Mucosa of descending colon (tissue), 3 donors: ENCODE data around the gene GNPTAB. TPM values are rescaled to one million over a fixed set of nuclear protein-coding genes. Genes with fewer than 3 reads are reported as not detected.

ENCODE experiments used
- ATAC-seq: fragments of 200-7000 bp; cut with Tn5 transposase; one replicate; pipeline ENCODE4 v1.9.1; 2020; ENCODE audit warnings: mild to moderate bottlenecking, moderate library complexity
- DNase-seq, 3 donors: peaks; one replicate each; pipeline ENCODE4 v3.0.0-alpha.2; 2020
- H3K36me3 ChIP-seq: fragments of 200-600 bp; one replicate; pipeline ENCODE4 v1.8.0; 2021; ENCODE audit warnings: low read depth, mild to moderate bottlenecking
- H3K4me1 ChIP-seq: fragments of 200-600 bp; one replicate; pipeline ENCODE4 v1.8.0; 2021; ENCODE audit warnings: low read depth, mild to moderate bottlenecking
- H3K4me3 ChIP-seq: fragments of 200-600 bp; one replicate; pipeline ENCODE4 v1.8.0; 2021; ENCODE audit warnings: mild to moderate bottlenecking
- H3K9me3 ChIP-seq: fragments of 200-600 bp; one replicate; pipeline ENCODE4 v1.8.0; 2021; ENCODE audit warnings: mild to moderate bottlenecking
- CTCF ChIP-seq: fragments of 200-600 bp; IDR thresholded peaks from one replicate; pipeline ENCODE4 v1.8.0; 2022; ENCODE audit warnings: antibody characterized with exemption, mild to moderate bottlenecking
- intact Hi-C, 2 donors: fragments of 100-400 bp; cut with DNase I in 1 of 2; cut with micrococcal nuclease in 1 of 2; formaldehyde crosslinking; loops; one replicate each; pipeline versions ENCODE4 v1.11.0 to v1.11.1; 2022; cut with DNase I, micrococcal nuclease
- total RNA-seq, 3 donors: library from RNA; stranded (reverse); fragmentation: NEBNext Ultra II Directional in 2 of 3; extraction: Animal tissue kit (Norgen Biotek cat#: 25700) in 2 of 3; gene quantifications; one replicate each; pipeline versions ENCODE4 v1.2.1 to v1.2.4, GENCODE V29; 2021 to 2023
- donor health status: DM: no; HTN: no; CAD: no; lungs with moderate emphysema.
- donor health status: DM: no; HTN: no; CAD: no.
- donor health status: DM: no; HTN: yes; CAD: no.

The GNPTAB gene
- total RNA-seq, 3 donors from 2014 or later = 62.9 to 104 (median 88.9) TPM

GRCh38 chr12:101745481-101745880 lies 85.3 kb downstream of the GNPTAB start:
- TF ChIP-seq CTCF = no peak
- Histone ChIP-seq H3K4me1 (no peaks in the 10 kb centered on the region), H3K36me3 (peaks cover 5% of the 10 kb centered on the region), H3K4me3 (no peak overlapping the region), H3K9me3 (no peaks in the 10 kb centered on the region)
- intact Hi-C loops = no loop called here
- DNase-seq = no peak
- ATAC-seq = no peak

- H3K36me3 ChIP-seq = peaks cover 5% of the 10 kb centered on the region
- TF ChIP-seq CTCF = no peak
- intact Hi-C loops = no loop called here
- H3K9me3 ChIP-seq = no peaks in the 10 kb centered on the region
- no peaks in the 10 kb centered on the region for H3K4me1 ChIP-seq
- peak; percentile 79 for ATAC-seq
- peak in 1 of 3 donors; percentile 62 for DNase-seq
- no peak overlapping the region for H3K4me3 ChIP-seq
Observed at GRCh38 chr12:101743724-101744472, 86.9 kb downstream of the GNPTAB start.

- Histone ChIP-seq H3K36me3 (peaks cover 5% of the 10 kb centered on the region), H3K4me3 (no peak overlapping the region), H3K4me1 (no peaks in the 10 kb centered on the region), H3K9me3 (no peaks in the 10 kb centered on the region)
- no peak for TF ChIP-seq CTCF
- no peak for DNase-seq
- intact Hi-C loops = no loop called here
- ATAC-seq = no peak
Observed at GRCh38 chr12:101743242-101743641, 87.5 kb downstream of the GNPTAB start.

- H3K9me3 ChIP-seq = no peaks in the 10 kb centered on the region
- no peak for ATAC-seq
- no peak for TF ChIP-seq CTCF
- peaks cover 5% of the 10 kb centered on the region for H3K36me3 ChIP-seq
- H3K4me3 ChIP-seq = no peak overlapping the region
- no peak for DNase-seq
- intact Hi-C loops = no loop called here
- no peaks in the 10 kb centered on the region for H3K4me1 ChIP-seq
Observed at GRCh38 chr12:101740980-101741379, 89.8 kb downstream of the GNPTAB start.

GRCh38 chr12:101740566-101740965 lies 90.2 kb downstream of the GNPTAB start:
- intact Hi-C loops = no loop called here
- no peak for ATAC-seq
- Histone ChIP-seq H3K4me1 (no peaks in the 10 kb centered on the region), H3K4me3 (no peak overlapping the region), H3K9me3 (no peaks in the 10 kb centered on the region), H3K36me3 (peaks cover 5% of the 10 kb centered on the region)
- no peak for DNase-seq
- TF ChIP-seq CTCF = no peak
